Progenitor cell of endocrine pancreas (in vitro differentiated cells): ENCODE measurements around the gene B3GLCT. TPM values are rescaled to one million over a fixed set of nuclear protein-coding genes. Genes with fewer than 3 reads are reported as not detected.

Experiments
- DNase-seq: peaks from one replicate; pipeline ENCODE4 v3.0.0; 2021; ENCODE audit warnings: low spot score; ENCODE audit not compliant: unreplicated experiment
- H3K27ac Mint-ChIP-seq: 2 replicates; pipeline ENCODE4 v1.8.0; 2021; ENCODE audit warnings: mild to moderate bottlenecking, moderate library complexity, mixed read lengths
- H3K27me3 Mint-ChIP-seq: 2 replicates; pipeline ENCODE4 v1.8.0; 2021; ENCODE audit warnings: mixed read lengths
- H3K36me3 Mint-ChIP-seq: 2 replicates; pipeline ENCODE4 v1.8.0; 2022; ENCODE audit warnings: mixed read lengths; ENCODE audit not compliant: insufficient read depth
- H3K4me1 Mint-ChIP-seq: 2 replicates; pipeline ENCODE4 v1.8.0; 2021; ENCODE audit warnings: low read depth, mixed read lengths
- H3K4me3 Mint-ChIP-seq: 2 replicates; pipeline ENCODE4 v1.8.0; 2021; ENCODE audit warnings: low read depth, mild to moderate bottlenecking, moderate library complexity, mixed read lengths
- H3K9me3 Mint-ChIP-seq: 2 replicates; pipeline ENCODE4 v1.8.0; 2021; ENCODE audit warnings: low read depth, mixed read lengths
- CTCF ChIP-seq: fragments of 200-600 bp; sonication (generic); IDR thresholded peaks from one replicate; pipeline ENCODE4 v1.5.0; 2021; ENCODE audit warnings: antibody characterized with exemption, mild to moderate bottlenecking; ENCODE audit not compliant: unreplicated experiment
- total RNA-seq: library from RNA; stranded (reverse); gene quantifications from 2 replicates; pipeline ENCODE4 v1.2.1, GENCODE V29; 2021

Gene B3GLCT
- total RNA-seq, 1 donor from 2014 or later: 6.6 TPM

DNA sequence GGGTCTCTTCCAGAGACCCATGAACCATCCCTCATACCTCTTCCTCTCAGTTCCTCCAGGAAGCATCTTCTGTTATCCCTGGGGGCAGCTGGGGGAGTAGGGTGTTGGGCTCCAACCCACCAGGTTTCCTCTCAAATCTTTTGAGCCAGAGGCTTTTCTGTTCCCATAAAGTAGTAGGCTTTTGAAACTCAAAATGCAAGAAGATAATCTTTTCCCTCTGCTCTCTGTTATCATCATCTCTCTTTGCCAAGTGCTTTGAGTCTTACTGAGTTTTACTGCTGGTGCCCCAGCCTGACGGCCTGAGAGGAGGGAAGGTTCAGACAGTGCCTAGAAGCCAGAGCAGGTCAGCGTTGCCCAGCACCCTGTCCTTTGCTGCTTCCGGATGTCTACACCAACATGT lies 157.2 kb downstream of the B3GLCT start:
- no peak for DNase-seq
- Mint-ChIP-seq H3K9me3 (peaks cover 23% of the 10 kb centered on the region), H3K36me3 (no peaks in the 10 kb centered on the region), H3K4me3 (no peak overlapping the region), H3K4me1 (no peaks in the 10 kb centered on the region), H3K27ac (no peak overlapping the region), H3K27me3 (no peaks in the 10 kb centered on the region)
- TF ChIP-seq CTCF: no peak

GRCh38 chr13:31357581-31357980 lies 157.8 kb downstream of the B3GLCT start:
- Mint-ChIP-seq H3K9me3 (peaks cover 23% of the 10 kb centered on the region), H3K27me3 (no peaks in the 10 kb centered on the region), H3K4me3 (no peak overlapping the region), H3K4me1 (no peaks in the 10 kb centered on the region), H3K36me3 (no peaks in the 10 kb centered on the region), H3K27ac (no peak overlapping the region)
- DNase-seq: no peak
- no peak for TF ChIP-seq CTCF

- Mint-ChIP-seq H3K27me3 (no peaks in the 10 kb centered on the region), H3K4me3 (no peak overlapping the region), H3K4me1 (no peaks in the 10 kb centered on the region), H3K27ac (no peak overlapping the region), H3K36me3 (no peaks in the 10 kb centered on the region), H3K9me3 (peaks cover 9% of the 10 kb centered on the region)
- no peak for TF ChIP-seq CTCF
- no peak for DNase-seq
These were observed 161.9 kb downstream of the B3GLCT start for GRCh38 chr13:31361673-31362072.

DNA sequence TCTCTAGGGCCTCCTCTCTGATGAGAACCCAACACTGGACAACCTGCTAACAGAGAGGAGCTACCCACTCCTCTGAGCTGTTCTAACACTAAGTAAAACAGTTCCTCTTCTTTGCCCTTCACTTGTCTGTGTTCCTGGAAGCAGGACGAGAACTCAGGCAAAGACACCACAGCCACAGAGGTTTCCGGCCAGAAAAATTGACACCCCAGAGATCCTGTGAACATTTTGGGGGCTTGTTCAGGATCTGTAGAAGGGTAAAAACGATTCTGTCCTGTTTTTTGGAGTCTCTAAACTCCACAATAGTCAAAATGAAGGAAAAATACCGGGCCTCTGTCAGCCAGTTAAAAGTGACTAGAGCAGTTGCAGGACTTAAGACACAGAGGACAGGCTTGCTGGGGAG lies 165.9 kb downstream of the B3GLCT start:
- H3K4me1 Mint-ChIP-seq: no peaks in the 10 kb centered on the region
- H3K4me3 Mint-ChIP-seq: no peak overlapping the region
- DNase-seq: no peak
- H3K27ac Mint-ChIP-seq: no peak overlapping the region
- no peaks in the 10 kb centered on the region for H3K36me3 Mint-ChIP-seq
- no peaks in the 10 kb centered on the region for H3K27me3 Mint-ChIP-seq
- TF ChIP-seq CTCF: no peak
- peaks cover 4% of the 10 kb centered on the region for H3K9me3 Mint-ChIP-seq

DNA sequence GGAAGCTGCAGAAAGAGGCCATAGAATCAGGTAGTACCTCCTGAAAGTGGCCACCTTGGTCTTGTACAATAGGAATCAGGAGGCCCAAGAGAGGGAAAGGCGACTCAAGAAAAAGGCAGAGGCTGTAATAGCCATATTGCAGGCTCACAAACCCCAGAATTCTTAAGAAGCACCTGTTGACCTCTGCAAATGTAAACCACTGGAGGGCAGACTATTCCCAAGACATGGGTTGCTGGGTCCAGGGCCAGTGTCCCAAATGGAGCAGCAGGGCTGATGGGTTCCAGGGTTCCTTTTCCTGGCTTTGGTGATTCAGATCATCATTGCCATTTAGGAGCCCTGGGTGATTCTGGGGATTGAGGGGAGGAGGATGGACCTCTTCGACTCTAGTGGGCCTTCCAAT lies 167.6 kb downstream of the B3GLCT start:
- Mint-ChIP-seq H3K4me3 (no peak overlapping the region), H3K4me1 (no peaks in the 10 kb centered on the region), H3K36me3 (no peaks in the 10 kb centered on the region), H3K27me3 (no peaks in the 10 kb centered on the region), H3K9me3 (peaks cover 4% of the 10 kb centered on the region), H3K27ac (no peak overlapping the region)
- DNase-seq: no peak
- TF ChIP-seq CTCF: no peak
